Measurements from ENCODE around the gene AQP1. TPM values are rescaled to one million over a fixed set of nuclear protein-coding genes. Genes with fewer than 3 reads are reported as not detected.

Gene AQP1
- total RNA-seq, 1 experiment from 2014 or later = 0.52 TPM

DNA sequence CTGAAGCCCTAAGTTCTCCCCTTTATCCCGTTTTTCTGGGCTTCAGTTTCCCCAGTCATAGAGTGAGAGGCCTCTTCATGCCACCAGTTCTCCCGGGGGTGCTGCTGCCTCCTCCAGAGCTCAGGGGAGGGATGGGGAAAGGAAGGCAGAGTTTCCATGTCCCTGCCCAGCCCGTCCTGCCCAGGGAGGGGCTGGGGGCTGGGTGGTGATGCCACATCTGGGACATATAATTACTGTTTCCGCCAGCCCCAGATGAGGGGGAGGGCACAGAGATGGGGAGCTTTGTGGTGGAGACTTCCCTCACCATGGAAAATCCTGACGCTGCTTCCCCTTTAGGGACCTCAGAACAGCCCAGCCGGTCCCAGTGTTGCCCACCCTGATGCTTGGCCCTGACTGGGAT lies 4.1 kb downstream of the AQP1 start:
- H3K36me3 ChIP-seq (ENCODE audit: control insufficient read depth, insufficient read depth, low read length) = no peaks in the 10 kb centered on the region
- Mint-ChIP-seq H3K9me3 (ENCODE audit: unreplicated experiment) (no peaks in the 10 kb centered on the region), H3K27ac (ENCODE audit: unreplicated experiment) (no peak overlapping the region), H3K4me1 (ENCODE audit: low read depth, unreplicated experiment) (peaks cover 14% of the 10 kb centered on the region), H3K36me3 (ENCODE audit: insufficient read depth, unreplicated experiment) (no peaks in the 10 kb centered on the region), H3K27me3 (ENCODE audit: insufficient read depth, unreplicated experiment) (no peaks in the 10 kb centered on the region), H3K4me3 (ENCODE audit: unreplicated experiment) (no peak overlapping the region)
- BruUV-seq (replicated peaks) = no TSS peak
- no peaks in the 10 kb centered on the region for H3K9me3 ChIP-seq
- H3K27me3 ChIP-seq (replicated peaks; ENCODE audit: control insufficient read depth, insufficient read depth, low read length) = no peaks in the 10 kb centered on the region
- no peak for TF ChIP-seq CTCF (IDR thresholded peaks at IDR 0.05; ENCODE audit: insufficient read depth in 1 of 2, low read depth in 1 of 2, low read length in 1 of 2, severe bottlenecking in 1 of 2, unreplicated experiment in 1 of 2)
- CTCF ChIA-PET = no interaction called here
- peaks cover 27% of the 10 kb centered on the region for H3K4me1 ChIP-seq
- H3K4me3 ChIP-seq (ENCODE audit: low read depth, low read length) = no peak overlapping the region
- POLR2A ChIA-PET = no interaction called here
- intact Hi-C loops (cut with micrococcal nuclease; ENCODE audit: unreplicated experiment) = no loop called here
- no peak for DNase-seq

DNA sequence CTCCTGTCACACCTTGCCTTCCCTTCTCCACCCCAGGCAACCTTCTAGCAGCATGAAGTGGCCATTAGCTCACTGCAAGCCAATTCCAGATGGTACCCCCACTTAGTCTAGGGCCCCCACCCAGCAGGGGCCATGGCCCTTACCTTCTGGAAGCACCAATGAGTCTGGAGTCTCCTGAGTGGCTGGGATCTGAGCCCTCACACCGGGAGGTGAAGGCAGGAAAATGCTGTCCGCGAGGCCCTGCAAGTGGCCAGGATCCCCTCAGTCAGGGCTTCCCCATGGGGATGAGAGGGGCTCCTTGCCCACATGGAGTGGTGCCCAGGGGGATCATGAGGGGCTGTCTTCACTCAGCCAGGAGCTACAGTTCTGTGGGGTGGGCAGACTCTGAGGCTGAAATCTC lies 4.6 kb downstream of the AQP1 start:
- H3K36me3 ChIP-seq (ENCODE audit: control insufficient read depth, insufficient read depth, low read length) = no peaks in the 10 kb centered on the region
- no peak overlapping the region for H3K4me3 ChIP-seq (ENCODE audit: low read depth, low read length)
- ChIA-PET POLR2A (no interaction called here), CTCF (no interaction called here)
- H3K4me1 Mint-ChIP-seq (ENCODE audit: low read depth, unreplicated experiment) = peaks cover 12% of the 10 kb centered on the region
- no peaks in the 10 kb centered on the region for H3K9me3 Mint-ChIP-seq (ENCODE audit: unreplicated experiment)
- no TSS peak for BruUV-seq (replicated peaks)
- no peak for DNase-seq
- no peaks in the 10 kb centered on the region for H3K9me3 ChIP-seq
- H3K27me3 ChIP-seq (replicated peaks; ENCODE audit: control insufficient read depth, insufficient read depth, low read length) = no peaks in the 10 kb centered on the region
- no peaks in the 10 kb centered on the region for H3K27me3 Mint-ChIP-seq (ENCODE audit: insufficient read depth, unreplicated experiment)
- intact Hi-C loops (cut with micrococcal nuclease; ENCODE audit: unreplicated experiment) = no loop called here
- no peaks in the 10 kb centered on the region for H3K36me3 Mint-ChIP-seq (ENCODE audit: insufficient read depth, unreplicated experiment)
- peaks cover 27% of the 10 kb centered on the region for H3K4me1 ChIP-seq
- no peak overlapping the region for H3K4me3 Mint-ChIP-seq (ENCODE audit: unreplicated experiment)
- H3K27ac Mint-ChIP-seq (ENCODE audit: unreplicated experiment) = no peak overlapping the region
- TF ChIP-seq CTCF (IDR thresholded peaks at IDR 0.05; ENCODE audit: insufficient read depth in 1 of 2, low read depth in 1 of 2, low read length in 1 of 2, severe bottlenecking in 1 of 2, unreplicated experiment in 1 of 2) = no peak

- no peaks in the 10 kb centered on the region for H3K9me3 ChIP-seq
- H3K27me3 ChIP-seq (replicated peaks; ENCODE audit: control insufficient read depth, insufficient read depth, low read length) = no peaks in the 10 kb centered on the region
- H3K36me3 Mint-ChIP-seq (ENCODE audit: insufficient read depth, unreplicated experiment) = no peaks in the 10 kb centered on the region
- no peaks in the 10 kb centered on the region for H3K36me3 ChIP-seq (ENCODE audit: control insufficient read depth, insufficient read depth, low read length)
- intact Hi-C loops (cut with micrococcal nuclease; ENCODE audit: unreplicated experiment) = no loop called here
- no peaks in the 10 kb centered on the region for H3K9me3 Mint-ChIP-seq (ENCODE audit: unreplicated experiment)
- POLR2A ChIA-PET = no interaction called here
- CTCF ChIA-PET = no interaction called here
- no peaks in the 10 kb centered on the region for H3K27me3 Mint-ChIP-seq (ENCODE audit: insufficient read depth, unreplicated experiment)
- no peak overlapping the region for H3K4me3 ChIP-seq (ENCODE audit: low read depth, low read length)
- no peak overlapping the region for H3K27ac Mint-ChIP-seq (ENCODE audit: unreplicated experiment)
- no peak for DNase-seq
- BruUV-seq (replicated peaks) = no TSS peak
- peaks cover 12% of the 10 kb centered on the region for H3K4me1 Mint-ChIP-seq (ENCODE audit: low read depth, unreplicated experiment)
- no peak overlapping the region for H3K4me3 Mint-ChIP-seq (ENCODE audit: unreplicated experiment)
- peaks cover 27% of the 10 kb centered on the region for H3K4me1 ChIP-seq
- TF ChIP-seq CTCF (IDR thresholded peaks at IDR 0.05; ENCODE audit: insufficient read depth in 1 of 2, low read depth in 1 of 2, low read length in 1 of 2, severe bottlenecking in 1 of 2, unreplicated experiment in 1 of 2) = no peak
These were observed 5.1 kb downstream of the AQP1 start for GRCh38 chr7:30916767-30917166.

All from Caco-2 (cell line).